ENCODE measurements around the gene HSPA12B.

The HSPA12B gene

DNA sequence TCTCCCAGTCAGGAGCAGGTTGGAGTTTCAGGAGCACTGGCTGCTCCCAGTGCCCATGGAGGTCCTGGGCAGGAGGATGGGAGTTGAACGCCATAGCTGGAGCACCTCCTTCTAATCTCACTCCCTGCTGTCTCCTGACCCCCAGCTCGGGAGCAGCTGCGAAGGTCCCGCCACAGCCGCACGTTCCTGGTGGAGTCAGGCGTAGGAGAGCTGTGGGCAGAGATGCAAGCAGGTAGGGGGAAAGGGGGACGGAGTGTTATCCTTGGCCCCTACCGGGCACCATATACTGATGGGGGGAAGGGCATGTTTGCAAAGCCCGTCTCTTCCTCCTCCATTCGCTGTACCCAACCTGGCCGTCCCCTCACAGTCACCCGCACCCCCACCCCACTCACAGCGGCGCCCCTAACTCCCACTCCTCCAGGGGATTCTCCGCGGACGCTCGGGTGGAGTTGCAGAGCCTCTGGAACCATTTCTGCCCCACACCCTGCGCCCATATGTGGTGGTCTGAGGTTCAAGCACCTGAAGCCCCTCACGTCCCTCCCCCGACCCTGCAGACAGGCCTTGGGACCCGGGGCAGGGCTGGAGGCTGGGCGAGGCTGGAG is 16.7 kb downstream of the HSPA12B start:
- DNase-seq (ENCODE audit: low read depth in 3 of 3) = no peak

DNA sequence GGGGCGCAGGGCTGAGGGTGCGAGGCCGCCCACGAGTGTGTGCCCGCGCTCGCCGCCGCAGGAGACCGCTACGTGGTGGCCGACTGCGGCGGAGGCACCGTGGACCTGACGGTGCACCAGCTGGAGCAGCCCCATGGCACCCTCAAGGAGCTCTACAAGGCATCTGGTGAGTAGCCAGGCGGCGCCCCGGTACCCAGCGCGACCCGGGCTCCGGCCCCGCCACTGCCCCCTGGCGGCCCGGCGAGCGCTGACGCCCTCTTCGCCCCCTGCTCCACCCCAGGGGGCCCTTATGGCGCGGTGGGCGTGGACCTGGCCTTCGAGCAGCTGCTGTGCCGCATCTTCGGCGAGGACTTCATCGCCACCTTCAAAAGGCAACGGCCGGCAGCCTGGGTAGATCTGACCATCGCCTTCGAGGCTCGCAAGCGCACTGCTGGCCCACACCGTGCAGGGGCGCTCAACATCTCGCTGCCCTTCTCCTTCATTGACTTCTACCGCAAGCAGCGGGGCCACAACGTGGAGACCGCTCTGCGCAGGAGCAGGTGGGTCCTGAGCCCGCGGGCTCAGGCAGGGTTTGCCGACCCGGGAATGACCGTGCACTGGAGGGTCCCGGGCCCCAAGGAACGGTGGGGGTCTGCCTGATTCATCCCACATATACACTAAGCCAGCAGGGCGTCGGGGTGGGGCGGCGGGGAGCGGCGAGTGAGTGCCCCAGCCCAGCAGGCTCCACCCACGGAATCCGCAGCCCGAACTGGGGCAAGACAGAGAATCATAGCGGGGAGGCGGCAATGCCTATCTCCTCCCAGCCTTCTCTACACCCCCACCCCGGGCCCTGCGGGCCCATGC is 17.4 kb downstream of the HSPA12B start:
- DNase-seq (ENCODE audit: low read depth in 3 of 3) = peak in 1 of 3 donors; percentile 26

DNA sequence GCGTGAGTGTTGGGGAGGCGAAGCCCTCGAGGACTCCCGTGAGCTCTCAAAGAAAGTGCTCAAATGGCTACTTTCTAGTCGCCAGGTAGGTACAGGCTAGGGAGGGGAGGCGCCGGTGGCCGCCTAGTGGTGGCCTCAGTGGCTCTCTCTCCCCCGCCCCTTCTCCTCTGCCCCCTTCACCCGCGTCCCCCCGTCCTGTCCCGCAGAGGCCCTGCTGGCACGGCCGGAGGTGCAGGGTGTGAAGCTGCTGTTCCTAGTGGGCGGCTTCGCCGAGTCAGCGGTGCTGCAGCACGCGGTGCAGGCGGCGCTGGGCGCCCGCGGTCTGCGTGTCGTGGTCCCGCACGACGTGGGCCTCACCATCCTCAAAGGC is 18.8 kb downstream of the HSPA12B start:
- no peak for DNase-seq (ENCODE audit: low read depth in 3 of 3)

DNA sequence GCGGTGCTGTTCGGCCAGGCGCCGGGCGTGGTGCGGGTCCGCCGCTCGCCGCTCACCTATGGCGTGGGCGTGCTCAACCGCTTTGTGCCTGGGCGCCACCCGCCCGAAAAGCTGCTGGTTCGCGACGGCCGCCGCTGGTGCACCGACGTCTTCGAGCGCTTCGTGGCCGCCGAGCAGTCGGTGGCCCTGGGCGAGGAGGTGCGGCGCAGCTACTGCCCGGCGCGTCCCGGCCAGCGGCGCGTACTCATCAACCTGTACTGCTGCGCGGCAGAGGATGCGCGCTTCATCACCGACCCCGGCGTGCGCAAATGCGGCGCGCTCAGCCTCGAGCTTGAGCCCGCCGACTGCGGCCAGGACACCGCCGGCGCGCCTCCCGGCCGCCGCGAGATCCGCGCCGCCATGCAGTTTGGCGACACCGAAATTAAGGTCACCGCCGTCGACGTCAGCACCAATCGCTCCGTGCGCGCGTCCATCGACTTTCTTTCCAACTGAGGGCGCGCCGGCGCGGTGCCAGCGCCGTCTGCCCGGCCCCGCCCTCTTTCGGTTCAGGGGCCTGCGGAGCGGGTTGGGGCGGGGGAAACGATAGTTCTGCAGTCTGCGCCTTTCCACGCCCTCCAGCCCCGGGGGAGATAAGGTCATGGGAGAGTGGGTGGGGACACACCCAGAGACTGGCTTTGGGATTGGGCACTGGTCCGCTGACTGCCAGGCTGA is 19.3 kb downstream of the HSPA12B start:
- peak in 2 of 3 donors; percentile 23 to 41 for DNase-seq (ENCODE audit: low read depth in 3 of 3)

DNA sequence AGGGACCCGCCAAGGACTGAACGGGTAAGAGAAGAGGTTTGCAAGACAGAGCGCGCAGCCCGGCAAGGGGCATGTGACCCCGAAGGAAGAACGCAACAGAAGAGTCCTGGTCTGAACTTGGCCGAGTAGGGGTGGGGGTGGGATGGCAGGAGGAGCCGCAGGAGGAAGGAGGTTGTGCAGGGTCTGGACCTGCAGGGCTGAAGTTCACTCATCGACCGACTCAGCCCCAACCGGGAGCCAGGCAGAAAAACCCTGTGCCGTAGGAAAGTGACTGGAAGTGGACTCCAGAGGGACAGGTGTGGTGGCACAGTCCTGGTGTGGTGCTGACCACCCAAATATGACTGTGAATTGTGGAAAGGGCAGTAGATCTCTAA is 19.9 kb downstream of the HSPA12B start:
- no peak for DNase-seq (ENCODE audit: low read depth in 3 of 3)

DNA sequence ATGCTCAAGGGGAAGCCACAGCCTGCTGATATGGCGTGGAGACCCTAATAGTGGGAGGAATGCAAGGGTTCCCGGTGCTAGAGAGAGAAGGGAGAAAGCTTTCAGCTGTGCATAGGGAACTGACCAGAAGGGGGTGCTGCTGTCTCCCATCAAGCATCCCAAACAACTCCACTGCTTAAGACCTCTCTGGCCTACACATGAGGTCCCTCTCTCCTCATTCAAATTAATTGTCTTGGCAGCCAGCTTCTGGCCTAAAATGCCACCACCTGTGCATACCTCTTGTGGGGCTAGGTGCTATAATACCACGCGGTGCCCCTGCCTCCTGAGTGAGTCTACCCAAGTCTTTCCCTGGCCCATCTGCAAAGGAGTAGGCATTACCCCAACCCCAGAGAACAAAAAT is 20.6 kb downstream of the HSPA12B start:
- peak in 2 of 3 donors; percentile 37 to 48 for DNase-seq (ENCODE audit: low read depth in 3 of 3)

DNA sequence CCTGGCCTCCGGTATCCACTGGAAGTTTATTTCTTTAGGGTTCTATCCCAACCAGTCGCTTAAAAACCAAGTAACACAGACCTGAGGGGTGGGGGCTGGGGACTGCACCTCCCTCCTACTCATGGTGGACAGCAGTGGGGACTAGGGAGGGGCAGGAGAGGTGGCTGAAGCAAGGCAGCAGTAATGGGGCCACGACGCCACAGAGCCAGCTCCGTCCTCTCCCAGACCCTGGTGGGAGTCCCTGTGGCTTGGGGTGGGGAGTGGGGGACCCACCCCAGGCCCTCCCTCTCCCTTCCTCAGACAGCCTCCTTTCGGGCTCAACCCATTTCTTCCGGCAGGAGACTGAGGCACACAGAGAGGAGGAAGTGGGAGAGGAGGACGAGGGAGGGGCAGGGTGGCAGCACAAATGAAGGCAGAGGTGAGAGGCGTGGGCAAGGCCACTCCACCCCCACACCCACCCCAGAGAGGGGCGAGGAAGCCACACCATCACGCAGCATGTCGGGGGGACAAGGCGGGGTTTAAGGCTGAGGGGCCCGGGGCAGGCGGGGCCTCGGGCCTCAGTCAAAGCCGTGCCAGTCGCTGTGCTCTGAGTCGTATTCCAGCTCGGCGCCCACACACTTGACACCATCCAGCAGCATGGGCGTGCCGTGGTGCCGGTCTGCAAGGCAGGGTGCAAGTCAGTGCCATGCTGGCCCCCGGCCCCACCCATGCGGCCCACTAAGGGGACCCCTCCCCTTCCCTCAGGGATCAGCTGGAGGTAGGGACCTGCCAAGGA is 21.2 kb downstream of the HSPA12B start:
- DNase-seq (ENCODE audit: low read depth in 3 of 3) = no peak

DNA sequence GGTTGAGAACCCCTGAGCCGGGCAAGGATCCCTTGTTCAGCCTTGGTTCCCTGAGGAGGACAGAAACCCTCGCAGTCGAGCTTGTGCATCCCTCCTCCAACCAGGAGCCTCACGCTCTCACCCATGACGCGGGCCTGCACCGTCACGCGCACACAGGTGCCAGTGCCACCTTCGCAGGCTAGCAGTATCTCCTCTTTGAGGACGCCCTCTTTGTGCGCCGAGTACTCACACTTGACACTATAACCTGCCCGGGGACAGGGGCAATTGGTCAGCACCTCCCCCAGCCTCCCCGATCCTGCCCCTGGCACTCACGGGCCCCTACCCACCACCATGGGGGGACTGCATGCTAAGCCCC is 21.8 kb downstream of the HSPA12B start:
- no peak for DNase-seq (ENCODE audit: low read depth in 3 of 3)

DNA sequence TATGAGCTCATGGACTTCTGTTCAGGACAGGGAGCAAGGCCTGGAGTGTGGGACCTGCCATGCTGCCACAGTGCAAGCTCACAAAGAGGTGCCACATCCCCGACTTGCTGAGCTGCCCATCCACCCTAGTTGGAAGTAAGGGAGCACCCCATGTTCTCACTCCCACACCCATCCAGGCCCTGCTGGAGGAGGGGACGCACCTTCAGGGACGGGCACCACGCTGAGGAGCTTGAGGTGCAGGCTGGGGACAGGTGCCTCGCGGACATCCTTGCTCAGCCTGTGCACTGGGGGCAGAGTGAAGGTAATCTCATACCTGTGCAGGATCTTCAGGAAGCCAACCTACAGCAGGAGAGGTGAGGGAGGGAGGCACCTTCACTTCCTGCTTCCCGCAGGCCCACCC is 22.8 kb downstream of the HSPA12B start:
- DNase-seq (ENCODE audit: low read depth in 3 of 3) = no peak

DNA sequence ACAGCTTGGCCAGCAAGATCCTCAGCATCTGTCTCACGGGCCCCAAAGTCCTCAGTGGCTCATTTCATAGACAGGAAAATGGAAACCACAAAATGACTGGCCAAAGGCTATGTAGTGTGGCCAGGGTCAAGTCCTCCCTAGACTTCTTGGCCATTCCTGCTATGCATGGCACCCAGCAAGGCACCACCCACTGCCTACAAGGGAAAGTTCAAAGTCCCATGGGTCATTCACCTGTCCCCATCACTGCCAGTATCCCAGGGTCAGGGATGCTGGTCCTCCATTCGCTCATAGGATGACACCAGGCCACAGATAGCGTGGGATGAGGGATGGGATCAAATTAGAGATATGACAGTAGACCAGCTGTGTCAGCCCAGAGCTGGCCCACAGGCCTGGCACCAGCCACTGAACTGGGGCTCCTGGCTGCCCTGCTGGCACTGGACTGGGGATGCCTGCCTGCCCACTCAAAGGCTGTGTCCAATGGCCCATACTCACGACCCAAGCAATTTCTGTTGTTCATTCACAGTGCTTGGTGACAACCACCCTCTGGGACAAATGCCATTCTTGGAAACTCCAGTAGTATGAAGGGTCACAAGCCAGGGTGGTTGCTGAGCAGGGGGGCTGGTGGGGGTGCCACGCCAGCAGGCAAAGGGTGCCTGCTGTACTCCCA is 23.5 kb downstream of the HSPA12B start:
- DNase-seq (ENCODE audit: low read depth in 3 of 3) = no peak

DNA sequence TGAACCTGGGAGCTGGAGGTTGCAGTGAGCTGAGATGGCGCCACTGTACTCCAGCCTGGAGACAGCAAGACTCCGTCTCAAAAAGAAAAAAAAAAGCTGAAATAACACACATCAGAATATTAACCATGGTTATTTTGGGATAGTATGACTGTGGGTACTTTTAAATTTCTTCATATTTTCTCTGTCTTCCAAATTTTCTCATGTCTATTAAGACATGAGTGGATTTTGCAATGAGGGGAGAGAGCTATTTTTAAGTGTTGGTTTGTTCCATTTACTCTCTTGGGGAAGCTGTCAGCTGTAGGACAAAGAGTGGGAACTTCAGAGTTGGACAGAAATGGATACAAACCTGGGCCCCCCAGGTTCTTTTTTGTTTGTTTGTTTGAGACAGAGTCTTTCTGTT is 24.8 kb downstream of the HSPA12B start:
- DNase-seq (ENCODE audit: low read depth in 3 of 3) = no peak

DNA sequence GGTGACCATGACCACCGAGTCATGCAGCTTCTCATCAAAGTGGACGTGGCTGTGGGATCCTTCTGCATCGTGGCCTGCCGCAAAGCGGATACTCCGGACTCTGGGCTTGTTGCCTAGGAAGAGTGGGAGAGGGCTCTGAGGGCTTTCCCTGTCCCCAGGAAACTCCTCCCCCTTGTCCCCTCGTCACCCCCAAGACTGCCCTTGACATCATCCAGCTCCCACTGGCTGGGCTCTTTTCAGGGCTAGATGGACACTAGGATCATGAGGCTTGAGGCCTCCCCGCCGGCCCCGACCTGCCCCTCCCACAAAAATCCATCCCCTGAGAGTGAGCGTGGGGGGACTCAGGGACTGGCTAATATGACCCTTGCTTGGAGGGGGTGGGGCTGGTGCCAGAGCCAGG is 26.1 kb downstream of the HSPA12B start:
- DNase-seq (ENCODE audit: low read depth in 3 of 3) = no peak

DNA sequence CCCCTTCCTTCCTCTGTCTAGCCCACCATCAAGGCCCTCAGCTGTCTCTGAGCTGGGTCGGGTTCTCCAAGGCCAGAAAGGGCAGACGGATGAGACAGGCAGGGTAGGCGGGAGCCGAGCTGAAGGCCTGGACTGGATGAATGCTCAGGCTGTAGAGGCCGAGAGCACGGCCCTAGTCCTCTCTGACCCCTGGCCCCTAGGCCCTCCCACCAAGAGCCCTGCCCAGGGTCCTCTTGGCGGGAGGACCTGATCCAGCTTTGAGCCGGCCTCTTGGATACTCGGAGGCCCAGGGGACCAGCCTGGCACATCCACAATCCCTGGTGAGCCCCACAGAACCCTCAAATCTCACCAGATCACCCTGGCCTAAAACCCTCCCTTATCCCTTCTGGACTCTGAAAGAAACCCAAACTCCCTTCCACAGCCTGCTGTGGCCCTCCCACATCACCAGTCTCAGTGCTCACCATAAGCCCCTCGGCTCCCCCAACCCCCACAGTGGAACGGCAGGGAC is 26.9 kb downstream of the HSPA12B start:
- no peak for DNase-seq (ENCODE audit: low read depth in 3 of 3)

DNA sequence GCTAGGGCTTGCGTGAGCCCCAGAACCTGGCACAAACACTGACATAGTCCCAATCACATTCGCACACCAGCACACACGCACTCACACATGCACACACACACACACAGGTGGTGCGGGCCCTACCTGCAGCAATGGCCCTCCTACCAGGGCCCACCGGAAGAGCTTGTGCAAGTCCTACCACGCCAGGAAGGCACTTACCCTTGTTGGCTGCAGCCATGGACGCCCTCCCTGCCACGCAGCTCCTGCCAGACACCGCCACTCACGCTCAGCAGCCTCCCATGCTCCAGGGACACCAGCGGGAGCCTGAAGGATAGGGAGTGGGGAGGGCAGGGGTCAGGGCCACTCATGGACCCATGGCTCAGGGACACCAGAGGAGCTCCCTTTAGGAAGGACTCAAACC is 27.4 kb downstream of the HSPA12B start:
- DNase-seq (ENCODE audit: low read depth in 3 of 3) = no peak

DNA sequence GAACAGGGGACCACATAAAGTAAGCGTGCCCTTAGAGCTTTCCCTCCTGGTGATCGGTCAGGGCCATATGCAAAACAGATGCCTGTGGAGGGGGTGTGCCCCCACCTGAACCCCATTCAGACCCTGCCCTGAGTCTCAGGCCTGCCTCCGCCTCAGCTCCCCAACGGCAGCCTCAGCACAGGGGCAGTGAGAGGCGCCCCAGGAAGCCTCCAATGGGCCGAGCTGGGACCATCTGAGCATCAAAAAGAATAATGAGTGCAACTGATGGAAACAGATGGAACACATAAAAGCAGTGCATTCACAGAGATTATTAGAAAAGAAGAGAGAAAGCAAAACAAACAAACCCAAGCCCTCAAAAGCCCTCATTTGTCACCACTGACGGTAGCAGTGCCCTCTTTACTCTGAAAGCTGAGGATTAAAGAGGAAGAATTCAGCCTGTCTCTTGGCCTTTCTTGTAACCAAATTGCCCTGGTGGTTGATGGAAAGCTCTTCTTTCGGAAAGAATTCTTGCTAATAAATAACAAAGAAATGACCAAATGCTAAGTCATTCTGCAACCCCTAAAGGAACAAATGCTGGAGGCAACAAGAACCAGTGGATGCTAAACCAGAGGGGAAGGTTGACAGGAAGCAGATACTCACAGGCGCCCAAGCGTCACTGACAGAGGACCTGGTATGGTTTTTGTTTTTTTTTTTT is 28.3 kb downstream of the HSPA12B start:
- DNase-seq (ENCODE audit: low read depth in 3 of 3) = no peak

DNA sequence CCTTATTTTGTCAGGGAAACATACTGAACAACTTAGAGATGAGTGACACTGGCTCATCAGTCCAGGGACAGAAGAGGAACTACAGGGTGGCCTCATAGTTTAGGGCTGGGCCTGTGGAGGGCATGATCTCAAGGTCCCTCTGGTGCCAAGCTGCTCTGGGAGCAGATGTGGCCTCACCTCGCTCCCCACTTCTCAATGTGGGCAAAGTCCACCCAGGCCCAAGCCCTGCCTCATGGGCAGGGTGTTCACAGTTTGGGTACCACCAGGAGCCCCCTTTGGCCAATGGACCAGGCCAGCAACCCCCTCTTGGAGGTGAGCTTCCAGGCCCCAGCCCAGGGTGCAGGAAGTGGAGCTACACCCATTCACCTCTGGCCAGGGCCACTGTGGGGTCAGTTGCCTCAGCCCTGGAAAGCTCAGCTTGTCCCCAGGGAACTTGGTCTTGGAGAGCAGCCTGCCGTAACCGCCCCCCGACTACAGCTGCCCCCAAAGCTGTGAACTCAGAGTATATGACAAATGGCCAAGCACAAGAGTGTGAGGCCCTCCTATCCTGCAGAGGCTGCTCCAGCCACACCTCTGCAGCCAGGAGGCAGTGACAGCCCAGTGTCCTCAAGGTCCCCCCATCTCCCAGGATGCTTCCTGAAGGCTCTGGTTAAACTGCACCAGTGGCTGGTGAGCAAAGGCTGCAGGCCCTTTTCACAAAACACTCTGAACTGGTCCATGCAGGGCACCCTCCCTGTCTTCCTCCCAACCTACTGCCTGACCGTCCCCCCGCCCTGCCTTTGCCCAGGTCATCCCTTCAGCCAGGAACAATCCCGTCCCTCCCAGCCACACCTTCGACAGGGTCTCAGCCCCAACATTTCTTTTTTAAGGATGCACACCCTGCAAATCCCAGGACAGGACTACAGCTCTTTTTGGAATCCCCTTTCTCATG is 31.5 kb downstream of the HSPA12B start:
- no peak for DNase-seq (ENCODE audit: low read depth in 3 of 3)

DNA sequence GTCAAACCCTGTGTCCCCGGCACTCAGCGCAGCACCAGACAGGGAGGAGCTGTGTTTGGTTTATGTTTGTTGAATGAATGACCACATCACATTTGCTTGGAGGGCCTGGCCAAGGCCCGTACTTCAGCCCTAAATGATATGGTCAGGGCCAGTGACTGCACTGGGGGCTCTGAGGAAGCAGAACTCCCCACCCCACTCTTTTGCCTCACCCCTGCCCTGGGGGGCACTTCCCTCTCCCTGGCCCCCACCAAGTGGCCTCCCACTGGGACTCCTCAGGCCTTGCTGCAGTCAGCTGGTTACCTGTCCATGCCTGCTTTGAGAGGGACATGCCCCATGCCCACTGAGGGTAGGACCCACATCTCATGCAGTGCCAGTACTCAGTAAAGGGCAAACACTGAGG is 32.2 kb downstream of the HSPA12B start:
- DNase-seq (ENCODE audit: low read depth in 3 of 3) = no peak

DNA sequence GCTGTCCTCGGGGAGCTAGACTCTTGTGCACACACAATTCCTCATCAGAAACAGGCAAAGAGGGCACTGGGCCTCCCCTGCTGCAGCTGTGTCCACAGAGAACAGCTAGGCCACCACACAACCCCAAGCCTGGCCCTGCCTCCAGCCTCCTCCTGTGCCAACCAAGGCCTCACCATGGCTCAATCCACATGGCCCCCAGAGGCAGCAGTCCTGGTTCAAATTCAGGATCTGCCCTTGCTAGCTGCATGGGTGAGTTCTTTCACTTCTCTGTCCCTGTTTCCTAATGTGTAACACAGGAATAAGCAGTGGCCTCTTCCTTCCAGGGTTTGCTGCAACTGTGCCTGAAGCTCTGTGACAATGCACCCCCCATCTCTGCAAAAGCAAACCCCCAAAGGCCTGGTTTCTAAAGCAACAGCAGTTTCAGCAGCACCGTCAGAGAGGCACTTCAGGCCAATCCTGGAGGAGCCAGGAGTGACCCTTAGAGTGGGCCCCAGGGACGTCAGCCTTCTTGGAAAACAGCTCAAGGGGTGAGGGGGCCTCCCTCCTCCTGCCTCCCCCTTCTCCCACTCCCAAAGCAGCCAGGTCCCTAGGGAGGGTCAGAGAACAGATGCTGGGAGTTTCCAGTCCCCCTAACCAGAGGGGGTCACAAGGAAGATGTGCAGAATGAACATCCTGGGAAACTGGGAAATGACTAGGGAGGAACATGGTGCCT is 32.8 kb downstream of the HSPA12B start:
- DNase-seq (ENCODE audit: low read depth in 3 of 3) = no peak

DNA sequence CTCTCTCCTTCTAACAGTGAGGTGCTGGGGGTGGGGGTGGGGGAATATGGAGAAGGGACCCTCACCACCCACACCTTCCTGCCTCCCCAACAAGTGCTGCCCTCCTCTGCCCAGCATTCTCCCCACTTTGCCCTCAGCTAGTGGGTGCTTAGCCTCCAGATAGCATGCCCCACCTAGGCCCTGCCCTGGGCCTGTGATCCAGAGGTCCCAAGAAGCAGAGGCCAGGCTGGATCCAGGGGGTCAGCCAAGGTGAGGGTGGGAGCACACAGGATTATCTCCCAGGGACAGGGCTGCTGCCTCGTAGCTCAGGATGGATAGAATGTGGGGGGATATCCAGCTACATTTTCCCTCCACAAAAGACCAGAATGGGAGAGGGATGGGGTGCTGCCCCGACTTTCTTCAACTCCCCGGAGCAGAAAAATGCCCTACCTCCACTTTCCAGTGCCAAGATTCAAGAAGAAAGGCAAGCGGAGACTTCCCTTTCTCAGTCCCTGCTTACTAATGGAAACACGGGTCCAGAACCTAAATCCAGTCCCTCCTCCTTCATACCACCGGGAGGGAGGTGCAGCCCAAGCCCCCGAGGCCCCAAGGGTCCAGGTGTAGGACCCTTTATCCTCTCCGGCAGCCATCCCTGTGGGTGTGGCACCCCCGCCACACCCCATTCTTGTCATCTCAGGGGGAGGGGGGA is 34.1 kb downstream of the HSPA12B start:
- DNase-seq (ENCODE audit: low read depth in 3 of 3) = no peak
